Lung (tissue), 12 donors: ENCODE results near the gene BRD9. TPM values are rescaled to one million over a fixed set of nuclear protein-coding genes. Genes with fewer than 3 reads are reported as not detected.

ENCODE experiments used
- ATAC-seq: fragments of 200-7000 bp; cut with Tn5 transposase; one replicate; pipeline ENCODE4 v1.9.1; 2020; ENCODE audit warnings: moderate number of reproducible peaks; ENCODE audit not compliant: insufficient read depth, low FRiP score
- DNase-seq, 3 donors: peaks; one replicate each; pipeline ENCODE4 v3.0.0-alpha.2; 2013 to 2017
- H3K27ac ChIP-seq, 2 donors: one replicate each; pipeline ENCODE4 v1.5.1; 2013; ENCODE audit warnings: mild to moderate bottlenecking in 2 of 2, moderate library complexity in 2 of 2, control low read depth in 1 of 2, inconsistent platforms in 1 of 2, low read depth in 1 of 2, low read length in 1 of 2
- H3K27me3 ChIP-seq, 3 donors: one replicate each; pipeline ENCODE4 v1.5.1; 2013; ENCODE audit warnings: low read length in 2 of 3; ENCODE audit not compliant: control insufficient read depth in 3 of 3, insufficient read depth in 3 of 3
- H3K36me3 ChIP-seq, 4 donors: one replicate each; pipeline ENCODE4 v1.5.1; 2013; ENCODE audit warnings: low read length in 4 of 4, mild to moderate bottlenecking in 1 of 4, moderate library complexity in 1 of 4; ENCODE audit not compliant: control insufficient read depth in 4 of 4, insufficient read depth in 4 of 4
- H3K4me1 ChIP-seq, 5 donors: one replicate each; pipeline ENCODE4 v1.5.1; 2013; ENCODE audit warnings: low read length in 5 of 5, mild to moderate bottlenecking in 2 of 5, moderate library complexity in 1 of 5; ENCODE audit not compliant: control insufficient read depth in 5 of 5, insufficient read depth in 5 of 5
- H3K4me3 ChIP-seq: one replicate; pipeline ENCODE4 v1.5.1; 2013; ENCODE audit warnings: mild to moderate bottlenecking, control low read depth, moderate library complexity
- H3K9ac ChIP-seq, 2 donors: one replicate each; pipeline ENCODE4 v1.5.1; 2013; ENCODE audit warnings: low read length in 2 of 2, control low read depth in 1 of 2; ENCODE audit not compliant: insufficient read depth in 1 of 2
- H3K9me3 ChIP-seq, 4 donors: one replicate each; pipeline ENCODE4 v1.5.1; 2013; ENCODE audit warnings: low read length in 3 of 4, mild to moderate bottlenecking in 1 of 4, moderate library complexity in 1 of 4; ENCODE audit not compliant: control insufficient read depth in 4 of 4, insufficient read depth in 3 of 4
- whole genome bisulfite sequencing, 2 donors: extraction: QIAGEN DNeasy Blood & Tissue Kit; methylation state at CpG; one replicate each; pipeline ENCODE4 v1.1.7; 2013; 5-methylcytosine and 5-hydroxymethylcytosine counted together
- polyA plus RNA-seq, 2 donors: library from polyadenylated mRNA; stranded (reverse); fragments of 200-250 nt; gene quantifications; one replicate each; pipeline ENCODE4 v1.2.1, GENCODE V29; 2013
- total RNA-seq, 2 donors: library from RNA; depleted of rRNA in 1 of 2; stranded (reverse); fragments of >200 nt in 1 of 2; gene quantifications; one replicate each; pipeline ENCODE4 v1.2.1, GENCODE V29; 2014 to 2021
- TF ChIP-seq, protein P1 (sequence below): IDR thresholded peaks from 2 replicates; pipeline ENCODE4 v1.5.1; 2012; ENCODE audit warnings: mild to moderate bottlenecking; ENCODE audit errors: control extremely low read depth, extremely low read depth
- donor health status: control.
- donor health status: control.
- donor health status: Bipolar disorder and iron deficiency.
- donor health status: healthy.
- donor health status: DM: yes; HTN: yes; CAD: no.

The BRD9 gene
- total and polyA plus RNA-seq, 4 donors = 24.3 to 69.7 (median 37.3) TPM

DNA sequence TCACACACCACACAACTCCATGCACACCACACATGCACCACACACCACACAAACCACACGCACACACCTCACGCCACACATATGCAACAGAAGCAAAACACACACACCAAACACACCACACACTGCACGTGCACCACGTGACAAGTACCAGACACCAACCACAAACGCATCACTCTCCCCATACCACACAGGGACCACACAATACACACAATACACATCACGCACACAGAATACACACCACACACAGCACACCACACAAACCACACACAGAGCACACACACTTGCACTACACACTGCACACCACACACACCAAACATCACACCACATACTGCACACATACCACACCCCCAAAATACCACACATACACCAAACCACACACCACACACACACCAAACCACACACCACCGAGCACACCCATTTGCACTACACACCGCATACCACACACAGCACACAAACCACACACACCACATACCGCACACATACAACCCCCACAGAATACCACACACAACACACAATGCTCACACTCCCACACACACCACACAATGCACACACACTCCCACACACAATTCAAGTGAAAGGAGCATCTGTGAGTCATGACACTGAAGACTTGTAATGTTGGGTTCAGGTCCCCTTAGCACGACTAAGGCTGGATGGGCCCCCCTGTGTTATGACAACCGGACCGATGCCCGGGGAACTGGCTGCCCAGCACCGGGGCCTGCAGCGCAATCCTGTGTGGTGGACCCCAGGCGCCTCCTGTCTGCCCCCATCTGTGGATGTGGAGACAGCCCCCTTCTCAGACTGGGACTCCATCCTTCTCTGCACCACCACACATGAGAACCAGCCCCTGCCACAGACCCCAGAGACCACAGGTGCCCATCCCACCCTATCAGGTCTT lies 35.8 kb downstream of the BRD9 start:
- TF ChIP-seq, protein P1, sequence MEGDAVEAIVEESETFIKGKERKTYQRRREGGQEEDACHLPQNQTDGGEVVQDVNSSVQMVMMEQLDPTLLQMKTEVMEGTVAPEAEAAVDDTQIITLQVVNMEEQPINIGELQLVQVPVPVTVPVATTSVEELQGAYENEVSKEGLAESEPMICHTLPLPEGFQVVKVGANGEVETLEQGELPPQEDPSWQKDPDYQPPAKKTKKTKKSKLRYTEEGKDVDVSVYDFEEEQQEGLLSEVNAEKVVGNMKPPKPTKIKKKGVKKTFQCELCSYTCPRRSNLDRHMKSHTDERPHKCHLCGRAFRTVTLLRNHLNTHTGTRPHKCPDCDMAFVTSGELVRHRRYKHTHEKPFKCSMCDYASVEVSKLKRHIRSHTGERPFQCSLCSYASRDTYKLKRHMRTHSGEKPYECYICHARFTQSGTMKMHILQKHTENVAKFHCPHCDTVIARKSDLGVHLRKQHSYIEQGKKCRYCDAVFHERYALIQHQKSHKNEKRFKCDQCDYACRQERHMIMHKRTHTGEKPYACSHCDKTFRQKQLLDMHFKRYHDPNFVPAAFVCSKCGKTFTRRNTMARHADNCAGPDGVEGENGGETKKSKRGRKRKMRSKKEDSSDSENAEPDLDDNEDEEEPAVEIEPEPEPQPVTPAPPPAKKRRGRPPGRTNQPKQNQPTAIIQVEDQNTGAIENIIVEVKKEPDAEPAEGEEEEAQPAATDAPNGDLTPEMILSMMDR = no peak
- H3K9ac ChIP-seq = no peak overlapping the region
- no peak overlapping the region for H3K27ac ChIP-seq
- peaks cover 0 to 4% (median 0%) of the 10 kb centered on the region in 3 donors for H3K27me3 ChIP-seq
- DNase-seq (no peak), ATAC-seq (no peak)
- no peak overlapping the region for H3K4me3 ChIP-seq
- H3K36me3 ChIP-seq = no peaks in the 10 kb centered on the region
- 85 to 87% methylated on average over 16 of the region's 16 CpGs for WGBS, 2 donors
- H3K9me3 ChIP-seq = no peaks in the 10 kb centered on the region
- peaks cover 0 to 6% (median 0%) of the 10 kb centered on the region in 5 donors for H3K4me1 ChIP-seq

DNA sequence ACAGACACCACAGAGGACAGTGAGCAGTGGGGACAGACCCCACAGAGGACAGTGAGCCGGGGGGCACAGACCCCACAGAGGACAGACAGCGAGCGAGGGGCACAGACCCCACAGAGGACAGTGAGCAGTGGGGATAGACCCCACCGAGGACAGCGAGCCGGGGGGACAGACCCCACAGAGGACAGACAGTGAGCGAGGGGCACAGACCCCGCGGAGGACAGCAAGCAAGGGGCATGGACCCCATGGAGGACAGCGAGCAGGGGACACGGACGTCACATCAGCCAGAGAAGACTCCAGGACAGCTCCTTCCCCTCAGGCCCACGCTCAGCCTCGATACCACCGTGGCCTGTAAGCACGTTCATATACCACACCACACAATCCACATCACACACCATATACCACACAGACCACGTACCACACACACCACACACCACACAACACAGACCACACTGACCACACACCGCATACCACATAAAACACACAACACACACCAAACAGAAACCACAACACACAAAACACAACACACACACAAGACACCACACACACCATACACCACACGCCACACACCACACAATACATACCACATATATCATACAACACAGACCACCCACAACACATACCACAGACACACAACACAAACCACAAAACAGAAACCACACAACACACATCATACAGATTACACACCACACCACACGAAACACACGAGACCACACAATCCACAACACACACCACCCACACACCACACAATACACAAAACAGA lies 36.6 kb downstream of the BRD9 start:
- Histone ChIP-seq H3K4me1 (peaks cover 0 to 8% (median 0%) of the 10 kb centered on the region in 5 donors), H3K4me3 (no peak overlapping the region), H3K36me3 (no peaks in the 10 kb centered on the region), H3K9me3 (no peaks in the 10 kb centered on the region), H3K9ac (no peak overlapping the region), H3K27ac (no peak overlapping the region), H3K27me3 (peaks cover 0 to 4% (median 0%) of the 10 kb centered on the region in 3 donors)
- 75 to 76% methylated on average over 21 of the region's 21 CpGs for WGBS, 2 donors
- TF ChIP-seq, protein P1 = no peak
- DNase-seq (no peak), ATAC-seq (no peak)

DNA sequence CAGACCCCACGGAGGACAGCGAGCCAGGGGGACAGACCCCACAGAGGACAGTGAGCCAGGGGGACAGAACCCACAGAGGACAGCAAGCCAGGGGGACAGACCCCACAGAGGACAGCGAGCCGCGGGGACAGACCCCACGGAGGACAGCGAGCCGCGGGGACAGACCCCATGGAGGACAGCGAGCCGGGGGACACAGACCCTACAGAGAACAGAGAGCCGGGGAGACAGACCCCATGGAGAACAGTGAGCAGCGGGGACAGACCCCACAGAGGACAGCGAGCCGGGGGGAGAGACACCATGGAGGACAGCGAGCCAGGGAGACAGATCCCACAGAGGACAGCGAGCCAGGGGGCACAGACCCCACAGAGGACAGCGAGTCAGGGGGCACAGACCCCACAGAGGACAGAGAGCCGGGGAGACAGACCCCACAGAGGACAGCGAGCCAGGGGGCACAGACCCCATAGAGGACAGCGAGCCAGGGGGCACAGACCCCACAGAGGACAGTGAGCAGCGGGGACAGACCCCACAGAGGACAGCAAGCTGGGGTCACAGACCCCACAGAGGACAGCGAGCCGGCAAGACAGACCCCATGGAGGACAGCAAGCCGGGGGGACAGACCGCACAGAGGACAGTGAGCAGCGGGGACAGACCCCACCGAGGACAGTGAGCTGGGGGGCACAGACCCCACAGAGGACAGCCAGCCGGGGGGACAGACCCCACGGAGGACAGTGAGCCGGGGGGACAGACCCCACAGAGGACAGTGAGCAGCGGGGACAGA lies 37.4 kb downstream of the BRD9 start:
- Histone ChIP-seq H3K9ac (no peak overlapping the region), H3K4me3 (no peak overlapping the region), H3K9me3 (no peaks in the 10 kb centered on the region), H3K27me3 (peaks cover 0 to 4% (median 0%) of the 10 kb centered on the region in 3 donors), H3K36me3 (no peaks in the 10 kb centered on the region), H3K27ac (no peak overlapping the region), H3K4me1 (peaks cover 0 to 15% (median 0%) of the 10 kb centered on the region in 5 donors)
- 86 to 90% methylated on average over 32 of the region's 32 CpGs for WGBS, 2 donors
- no peak for DNase-seq
- TF ChIP-seq, protein P1 = no peak
- no peak for ATAC-seq
